Fibroblast of lung (primary cell): ENCODE results near the gene CFAP53.
"Not testable (repeated sequence)": the region's sequence is repeated elsewhere in the genome, so short reads cannot be mapped to it uniquely, and the experiment has no call there.

ENCODE experiments used
- EZH2 ChIP-seq: IDR thresholded peaks from 2 replicates; pipeline ENCODE4 v1.5.1; 2012; ENCODE audit warnings: low read length, control low read depth, mild to moderate bottlenecking; ENCODE audit errors: missing control alignments
- TF ChIP-seq, protein P1 (sequence below), 2 donors: IDR thresholded peaks in 1 of 2; conservative IDR thresholded peaks in 1 of 2; 1 replicate in 1 of 2; 2 replicates in 1 of 2; pipeline ENCODE4 v1.5.1; 2011 to 2012; ENCODE audit warnings: low read length in 2 of 2, control low read depth in 1 of 2, inconsistent platforms in 1 of 2, low read depth in 1 of 2, mild to moderate bottlenecking in 1 of 2

DNA sequence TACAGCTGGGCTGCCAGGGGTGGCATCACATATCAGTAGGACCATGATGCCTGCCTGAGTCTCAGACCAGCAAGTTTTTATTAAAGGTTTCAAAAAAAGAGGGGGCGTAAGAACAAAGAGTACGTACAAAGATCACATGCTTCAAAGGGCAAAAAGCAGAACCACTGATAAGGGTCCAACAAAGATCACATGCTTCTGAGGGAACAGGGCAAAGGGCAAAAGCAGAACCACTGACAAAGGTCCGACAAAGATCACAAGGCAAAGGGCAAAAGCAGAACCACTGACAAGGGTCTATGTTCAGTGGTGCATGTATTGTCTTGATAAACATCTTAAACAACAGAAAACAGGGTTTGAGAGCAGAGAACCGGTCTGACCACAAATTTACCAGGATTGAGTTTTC lies 46.0 kb downstream of the CFAP53 start:
- TF ChIP-seq, protein P1, sequence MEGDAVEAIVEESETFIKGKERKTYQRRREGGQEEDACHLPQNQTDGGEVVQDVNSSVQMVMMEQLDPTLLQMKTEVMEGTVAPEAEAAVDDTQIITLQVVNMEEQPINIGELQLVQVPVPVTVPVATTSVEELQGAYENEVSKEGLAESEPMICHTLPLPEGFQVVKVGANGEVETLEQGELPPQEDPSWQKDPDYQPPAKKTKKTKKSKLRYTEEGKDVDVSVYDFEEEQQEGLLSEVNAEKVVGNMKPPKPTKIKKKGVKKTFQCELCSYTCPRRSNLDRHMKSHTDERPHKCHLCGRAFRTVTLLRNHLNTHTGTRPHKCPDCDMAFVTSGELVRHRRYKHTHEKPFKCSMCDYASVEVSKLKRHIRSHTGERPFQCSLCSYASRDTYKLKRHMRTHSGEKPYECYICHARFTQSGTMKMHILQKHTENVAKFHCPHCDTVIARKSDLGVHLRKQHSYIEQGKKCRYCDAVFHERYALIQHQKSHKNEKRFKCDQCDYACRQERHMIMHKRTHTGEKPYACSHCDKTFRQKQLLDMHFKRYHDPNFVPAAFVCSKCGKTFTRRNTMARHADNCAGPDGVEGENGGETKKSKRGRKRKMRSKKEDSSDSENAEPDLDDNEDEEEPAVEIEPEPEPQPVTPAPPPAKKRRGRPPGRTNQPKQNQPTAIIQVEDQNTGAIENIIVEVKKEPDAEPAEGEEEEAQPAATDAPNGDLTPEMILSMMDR (conservative IDR thresholded peaks at IDR 0.05 in 1 of 2, IDR thresholded peaks at IDR 0.05 in 1 of 2; ENCODE audit: low read depth in 1 of 2, low read length in 2 of 2): not testable (repeated sequence)
- not testable (repeated sequence) for TF ChIP-seq EZH2
